GM12873 (cell line): ENCODE results near the gene DENND1A.

Experiments
- TF ChIP-seq, protein P1 (sequence below): IDR thresholded peaks from 2 replicates; pipeline ENCODE4 v1.5.1; 2012; ENCODE audit warnings: low read depth, mild to moderate bottlenecking, moderate library complexity, low read length, control low read depth; ENCODE audit not compliant: insufficient read depth; ENCODE audit errors: missing control alignments

DENND1A gene

DNA sequence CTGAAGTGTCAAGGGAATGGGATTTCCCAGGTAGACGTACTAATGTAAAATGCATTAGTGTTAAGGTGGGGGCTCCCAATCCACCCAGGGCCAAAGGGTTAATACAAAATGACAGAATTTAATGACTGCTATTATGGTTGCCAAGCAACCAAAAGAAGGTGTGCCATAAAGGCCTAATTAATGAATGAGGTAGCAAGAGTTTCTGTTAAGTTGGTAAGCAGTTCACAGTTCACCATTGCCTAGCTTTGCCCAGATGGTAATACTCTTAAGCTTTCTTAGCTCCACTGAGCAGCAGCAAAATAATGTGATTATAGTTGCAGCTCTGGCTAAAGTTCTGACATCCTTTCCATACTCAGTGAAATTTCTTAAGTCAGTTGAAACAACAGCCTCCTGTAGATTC, 211.7 kb downstream of the DENND1A start:
- TF ChIP-seq, protein P1, sequence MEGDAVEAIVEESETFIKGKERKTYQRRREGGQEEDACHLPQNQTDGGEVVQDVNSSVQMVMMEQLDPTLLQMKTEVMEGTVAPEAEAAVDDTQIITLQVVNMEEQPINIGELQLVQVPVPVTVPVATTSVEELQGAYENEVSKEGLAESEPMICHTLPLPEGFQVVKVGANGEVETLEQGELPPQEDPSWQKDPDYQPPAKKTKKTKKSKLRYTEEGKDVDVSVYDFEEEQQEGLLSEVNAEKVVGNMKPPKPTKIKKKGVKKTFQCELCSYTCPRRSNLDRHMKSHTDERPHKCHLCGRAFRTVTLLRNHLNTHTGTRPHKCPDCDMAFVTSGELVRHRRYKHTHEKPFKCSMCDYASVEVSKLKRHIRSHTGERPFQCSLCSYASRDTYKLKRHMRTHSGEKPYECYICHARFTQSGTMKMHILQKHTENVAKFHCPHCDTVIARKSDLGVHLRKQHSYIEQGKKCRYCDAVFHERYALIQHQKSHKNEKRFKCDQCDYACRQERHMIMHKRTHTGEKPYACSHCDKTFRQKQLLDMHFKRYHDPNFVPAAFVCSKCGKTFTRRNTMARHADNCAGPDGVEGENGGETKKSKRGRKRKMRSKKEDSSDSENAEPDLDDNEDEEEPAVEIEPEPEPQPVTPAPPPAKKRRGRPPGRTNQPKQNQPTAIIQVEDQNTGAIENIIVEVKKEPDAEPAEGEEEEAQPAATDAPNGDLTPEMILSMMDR = no peak

DNA sequence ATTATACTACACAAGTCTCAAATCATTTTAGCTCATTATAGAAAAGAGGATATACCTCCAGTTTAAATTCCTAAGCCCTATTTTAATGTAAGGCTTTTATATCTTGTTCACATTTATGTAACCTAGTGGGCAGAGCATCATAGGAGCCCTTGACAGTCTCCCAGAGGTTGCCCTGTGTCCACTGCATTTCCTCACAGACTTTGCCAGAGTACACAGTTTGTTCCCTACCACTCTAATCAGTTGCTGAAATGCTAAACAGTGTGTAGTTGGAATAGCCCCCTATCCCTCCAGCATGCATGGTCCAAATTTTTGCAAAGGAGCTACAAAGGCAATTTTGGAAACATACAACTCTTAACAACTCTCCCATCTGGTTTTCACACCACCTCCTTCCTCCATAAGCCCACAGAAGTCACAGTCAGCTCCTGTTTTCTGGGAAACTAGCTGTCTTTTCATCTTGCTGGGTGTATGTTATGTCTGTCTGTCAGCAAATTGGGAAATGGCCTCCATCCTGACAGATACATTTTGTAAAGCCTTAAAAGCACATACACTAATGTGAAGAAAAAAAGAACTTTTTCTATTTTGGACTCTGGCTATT, 212.2 kb downstream of the DENND1A start:
- TF ChIP-seq, protein P1 = no peak

DNA sequence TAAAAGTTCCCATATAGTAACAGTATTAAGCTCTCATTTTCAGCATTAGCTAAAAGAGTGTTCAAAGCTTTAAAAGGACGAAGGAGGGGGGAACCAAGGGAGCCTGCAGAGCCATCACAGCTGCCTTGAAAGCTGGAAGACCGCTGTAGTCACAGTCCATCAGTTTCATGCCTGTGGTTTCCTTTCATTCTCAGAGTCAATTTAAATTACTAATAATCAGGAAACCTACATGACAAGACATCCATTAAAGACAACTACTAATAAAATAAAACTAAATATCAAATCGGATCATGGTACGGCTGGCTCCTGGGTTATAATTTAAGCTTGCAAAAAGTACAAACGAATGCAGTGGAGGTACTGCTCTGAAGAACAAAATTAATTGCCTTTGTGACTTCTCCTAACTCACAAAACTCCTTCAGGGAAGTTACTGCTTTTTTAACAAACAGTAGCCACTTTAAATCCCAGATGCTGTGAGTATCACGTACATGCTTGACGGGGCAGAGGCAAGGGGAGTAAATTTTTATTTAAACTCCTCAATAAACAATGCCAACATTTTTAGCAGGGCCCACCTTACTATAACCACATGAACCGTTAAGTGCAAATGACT, 213.5 kb downstream of the DENND1A start:
- TF ChIP-seq, protein P1 = no peak

DNA sequence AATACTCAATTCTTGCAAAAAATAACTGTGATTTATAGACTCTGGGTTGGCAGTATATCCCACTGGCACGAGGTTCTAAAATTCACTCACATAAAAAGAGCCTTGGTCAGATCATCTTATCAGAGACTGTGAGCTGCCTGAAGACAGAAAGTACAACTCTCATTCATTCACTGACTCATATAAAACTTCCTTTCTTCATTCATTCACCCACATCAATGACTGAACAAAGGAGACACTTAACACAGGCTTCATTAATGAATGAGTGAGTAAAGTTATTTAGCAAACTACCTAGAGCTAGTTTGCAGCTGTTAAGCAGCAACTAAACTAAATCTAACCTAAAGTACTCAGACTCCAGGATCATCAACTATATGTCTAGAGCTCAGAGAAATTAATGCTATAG, 214.7 kb downstream of the DENND1A start:
- TF ChIP-seq, protein P1 = no peak

DNA sequence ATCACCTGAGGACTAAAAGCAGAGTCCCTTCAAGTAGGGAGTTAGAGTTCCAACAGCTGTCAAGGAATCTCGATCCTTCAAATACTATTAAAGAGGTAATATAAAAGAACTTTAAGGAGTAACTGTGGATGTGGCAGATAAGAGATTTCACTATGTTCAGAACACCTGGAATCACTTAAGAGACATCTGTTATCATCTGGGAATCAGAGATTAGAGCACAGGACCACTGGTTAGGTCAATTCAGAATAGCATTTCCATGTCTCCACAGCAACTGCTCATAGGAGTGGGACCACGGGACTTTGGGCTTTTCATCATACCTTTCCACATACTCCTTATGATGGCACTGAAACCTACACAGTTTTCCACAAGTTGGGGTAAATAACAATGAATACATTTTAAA, 216.6 kb downstream of the DENND1A start:
- TF ChIP-seq, protein P1 = no peak

DNA sequence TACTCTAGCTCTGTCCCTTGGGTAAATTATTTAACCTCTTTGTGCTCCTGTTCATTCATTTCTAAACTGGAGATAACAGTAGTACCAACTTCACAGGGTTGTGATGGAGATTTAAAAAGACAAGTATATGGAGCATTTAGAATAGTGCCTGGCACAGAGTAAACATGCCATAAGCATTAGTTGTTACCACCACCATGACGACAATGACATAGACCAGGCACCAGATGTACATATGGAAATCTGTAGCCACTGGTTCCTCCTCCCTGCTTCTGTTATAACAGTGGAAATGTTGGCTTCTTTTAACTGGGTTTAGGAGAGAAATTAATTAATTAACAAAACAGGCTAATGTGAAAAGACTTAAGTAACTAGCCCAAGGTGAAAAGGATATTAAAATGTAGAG, 217.5 kb downstream of the DENND1A start:
- TF ChIP-seq, protein P1 = no peak

DNA sequence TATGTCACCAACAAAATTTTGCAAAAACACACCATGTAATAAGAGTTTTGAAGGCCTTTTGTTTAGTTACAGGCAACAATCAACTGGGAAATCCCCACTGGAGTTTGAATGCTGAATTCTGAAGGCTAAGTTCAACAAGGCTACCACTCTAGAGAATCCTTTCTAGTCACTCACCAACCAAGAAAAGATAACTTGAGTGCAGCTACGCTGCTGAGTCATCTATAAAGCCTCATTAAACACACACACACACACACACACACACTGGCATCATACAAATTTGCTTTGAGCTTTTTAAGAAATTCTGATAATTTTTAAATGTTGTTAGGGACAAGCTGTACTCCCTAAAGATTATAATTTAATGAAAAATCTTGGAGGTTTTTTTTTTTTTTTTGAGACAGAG, 219.6 kb downstream of the DENND1A start:
- TF ChIP-seq, protein P1 = no peak

DNA sequence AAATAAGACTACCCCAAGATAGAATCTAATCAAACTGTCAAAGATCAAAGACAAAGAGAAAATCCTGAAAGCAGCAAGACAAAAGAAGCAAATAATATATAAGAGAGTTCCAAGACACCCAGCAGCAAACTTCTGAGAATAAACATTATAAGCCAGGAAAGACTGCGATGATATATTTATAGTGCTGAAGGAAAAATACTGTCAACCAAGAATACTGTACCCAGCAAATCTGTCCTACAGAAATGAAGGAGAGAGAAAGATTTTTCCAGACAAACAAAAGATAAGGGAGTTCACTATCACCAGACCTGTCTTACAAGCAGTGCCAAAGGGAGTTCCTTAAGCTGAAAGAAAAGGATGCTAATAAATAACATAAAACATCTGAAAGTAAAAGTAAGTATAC, 227.4 kb downstream of the DENND1A start:
- TF ChIP-seq, protein P1 = no peak
